NOMO-1 treated with DMSO at 0.1 percent for 48 hours (cell line): ENCODE measurements around the gene TUBG2.

Experiments
- DNase-seq: peaks from one replicate; lab custom pipeline; 2025; ENCODE audit not compliant: unreplicated experiment; lab: John Stamatoyannopoulos, UW

The TUBG2 gene

GRCh38 chr17:42676424-42677011 is 17.4 kb downstream of the TUBG2 start, which contains the start of gene PLEKHH3:
Gene PLEKHH3, minus strand, starts transcription at chr17:42676994. Its CDS starts 431 bp downstream, at chr17:42676563.
- DNase-seq = no peak

DNA sequence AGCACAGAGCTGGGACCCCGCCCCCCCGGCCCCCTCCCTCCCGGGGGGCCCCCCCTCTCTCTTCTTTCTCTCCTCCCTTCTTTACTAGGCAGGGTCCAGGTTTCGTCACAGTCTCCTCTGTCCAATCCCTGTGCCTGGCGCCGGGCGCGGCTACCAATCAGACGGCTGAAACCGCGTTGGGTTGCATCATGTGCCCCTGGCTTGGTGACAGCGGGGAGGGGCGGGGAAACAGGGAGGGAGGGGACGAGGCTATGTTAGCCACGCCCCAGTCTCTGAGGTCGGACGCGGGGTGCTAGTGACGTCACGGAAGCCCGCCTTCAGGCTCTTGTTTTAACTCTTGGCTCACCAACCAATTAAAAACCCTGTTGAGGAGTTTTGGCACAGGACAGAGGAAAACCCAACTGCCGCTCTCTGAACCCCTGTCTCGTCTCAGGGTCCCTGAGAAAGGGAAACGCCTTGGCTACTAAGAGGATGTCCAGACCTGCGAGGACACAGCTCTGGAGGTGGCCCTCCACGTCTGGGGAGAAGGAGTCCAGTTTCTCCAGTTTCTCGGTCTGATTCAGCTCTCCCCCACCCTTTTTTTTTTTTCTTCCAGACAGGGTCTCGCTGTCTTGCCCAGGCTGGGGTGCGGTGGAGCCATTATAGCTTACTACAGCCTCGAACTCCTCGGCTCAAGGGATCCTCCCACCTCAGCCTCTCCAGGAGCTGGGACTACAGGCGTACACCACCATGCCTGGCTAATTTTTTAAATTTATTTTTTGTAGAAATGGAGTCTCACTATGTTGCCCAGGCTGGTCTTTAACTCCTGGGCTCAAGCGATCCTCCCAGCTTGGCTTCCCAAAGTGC is 18.2 kb downstream of the TUBG2 start:
- peak; percentile 99 for DNase-seq

GRCh38 chr17:42677921-42678781 is 19.1 kb downstream of the TUBG2 start:
- peak; percentile 96 for DNase-seq

GRCh38 chr17:42678951-42679491 is 19.9 kb downstream of the TUBG2 start:
- peak; percentile 79 for DNase-seq

- DNase-seq = peak; percentile 77
Measured at GRCh38 chr17:42679492-42680330, 20.6 kb downstream of the TUBG2 start.

- DNase-seq = peak; percentile 43
Measured at GRCh38 chr17:42680331-42680808, 21.3 kb downstream of the TUBG2 start.

DNA sequence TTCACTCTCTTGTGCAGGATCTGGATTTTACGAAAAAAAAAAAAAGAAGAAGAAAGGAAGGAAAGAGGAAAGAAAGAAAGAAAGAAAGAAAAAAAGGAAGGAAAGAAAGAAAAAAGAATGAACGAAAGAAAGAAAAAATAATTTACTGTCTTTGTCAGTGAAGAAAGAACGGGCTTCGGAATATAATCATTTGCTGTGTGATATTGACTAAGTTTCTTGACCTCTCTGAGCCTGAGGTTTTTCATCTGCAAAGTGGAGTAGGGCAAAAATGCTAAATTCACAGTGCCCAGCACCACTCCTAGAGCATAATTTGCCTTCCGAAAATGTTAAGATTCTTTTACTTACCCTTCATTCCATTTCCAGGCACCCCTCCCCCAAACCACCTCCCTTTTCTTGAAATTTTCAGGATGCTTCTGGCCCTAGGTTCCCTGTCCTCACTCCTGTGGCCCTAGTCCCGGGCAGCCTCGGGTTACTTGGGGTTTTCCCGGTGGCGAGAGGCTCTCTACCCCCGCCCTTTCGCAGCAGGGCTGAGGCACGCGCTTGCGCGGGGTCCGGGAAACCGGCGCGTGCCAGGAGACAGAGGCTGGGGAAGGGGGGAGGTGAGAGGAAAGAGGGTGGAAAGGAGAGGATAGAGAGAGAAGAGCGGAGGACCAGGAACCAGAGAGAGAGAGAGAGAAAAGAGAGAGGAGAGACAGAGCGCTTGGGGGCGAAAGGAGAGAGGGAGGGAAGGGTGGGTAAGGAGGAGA is 23.1 kb downstream of the TUBG2 start, which contains the start of gene CNTNAP1:
Gene CNTNAP1 (plus strand): TSS at position 556 of the 746 bp plus-strand sequence. CDS start 299 bp downstream, outside the sequence.
- no peak for DNase-seq

DNA sequence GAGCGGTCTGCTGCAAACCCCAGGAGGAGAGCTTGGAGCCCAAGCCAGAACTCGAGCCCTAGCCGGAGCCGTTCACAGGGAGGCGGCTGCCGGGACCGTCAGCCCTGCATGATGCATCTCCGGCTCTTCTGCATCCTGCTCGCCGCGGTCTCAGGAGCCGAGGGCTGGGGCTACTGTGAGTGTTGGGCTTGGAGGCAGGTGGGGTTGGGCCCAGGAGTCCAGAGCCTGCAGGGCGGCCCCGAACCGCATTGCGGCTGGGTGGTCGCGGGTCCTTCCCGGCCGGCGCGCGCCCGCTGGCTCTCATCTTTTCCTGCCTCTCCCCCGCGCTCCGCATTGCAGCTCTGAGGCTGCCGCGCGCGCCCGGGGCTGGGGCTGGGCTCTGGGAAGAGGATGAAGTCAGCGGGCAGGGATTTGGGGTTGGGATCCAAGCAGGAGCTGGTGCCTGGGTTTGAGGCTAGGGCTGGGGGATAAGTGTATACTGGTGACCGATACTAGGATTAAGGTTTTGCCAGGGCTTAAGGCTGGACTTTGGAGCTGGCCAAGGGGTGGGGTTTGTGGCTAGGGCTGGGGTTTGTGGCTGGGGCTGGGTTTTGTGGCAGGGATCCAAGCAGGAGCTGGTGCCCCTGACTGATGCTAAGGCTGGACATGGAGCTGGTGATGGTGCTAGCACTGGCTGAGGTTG is 23.8 kb downstream of the TUBG2 start:
- no peak for DNase-seq

DNA sequence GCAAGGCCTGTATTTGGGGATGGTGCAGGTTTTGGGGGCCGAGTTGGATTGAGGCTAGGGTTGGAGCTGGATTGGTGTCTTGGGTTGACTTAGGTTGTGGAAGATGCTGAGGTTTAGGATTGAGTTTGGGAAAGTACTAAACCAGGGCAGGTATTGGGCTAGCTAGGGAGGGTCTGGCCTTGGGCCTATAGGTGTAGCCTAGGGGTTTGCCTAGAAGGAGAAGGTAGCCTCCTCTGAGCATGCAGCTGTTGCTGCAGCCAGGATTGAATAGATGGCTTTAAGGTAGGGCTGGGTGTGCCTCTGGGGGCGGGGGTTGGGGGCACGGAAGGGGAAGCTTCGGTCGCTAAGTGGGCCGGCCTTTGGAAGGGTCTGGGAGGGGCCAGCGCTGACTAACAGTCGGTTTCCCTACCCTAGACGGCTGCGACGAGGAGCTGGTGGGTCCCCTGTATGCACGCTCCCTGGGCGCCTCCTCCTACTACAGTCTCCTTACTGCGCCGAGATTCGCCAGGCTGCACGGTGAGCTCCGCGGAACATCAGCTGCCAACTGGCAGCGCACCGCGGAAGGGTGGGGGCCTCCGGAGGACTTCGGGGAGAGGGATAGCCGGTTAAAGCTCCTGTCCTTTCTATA is 24.4 kb downstream of the TUBG2 start:
- no peak for DNase-seq

DNA sequence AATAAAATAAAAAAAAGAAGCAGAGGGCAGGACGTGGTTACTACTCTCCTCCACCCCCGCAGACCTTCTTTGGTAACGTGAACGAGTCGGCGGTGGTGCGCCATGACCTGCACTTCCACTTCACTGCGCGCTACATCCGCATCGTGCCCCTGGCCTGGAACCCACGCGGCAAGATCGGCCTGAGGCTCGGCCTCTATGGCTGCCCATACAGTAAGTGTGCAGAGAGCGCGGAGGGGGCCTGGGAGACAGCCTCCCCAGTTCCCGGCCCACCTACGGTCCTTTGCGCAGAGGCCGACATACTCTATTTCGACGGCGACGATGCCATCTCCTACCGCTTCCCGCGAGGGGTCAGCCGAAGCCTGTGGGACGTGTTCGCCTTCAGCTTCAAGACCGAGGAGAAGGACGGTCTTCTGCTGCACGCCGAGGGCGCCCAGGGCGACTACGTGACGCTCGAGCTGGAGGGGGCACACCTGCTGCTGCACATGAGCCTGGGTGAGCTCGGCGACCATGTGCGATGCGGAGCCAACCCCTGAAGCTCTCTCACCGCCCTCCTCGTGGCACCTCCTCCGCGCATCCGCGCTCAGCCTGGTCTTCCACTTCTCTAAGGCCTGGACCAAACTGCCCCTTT is 26.0 kb downstream of the TUBG2 start:
- no peak for DNase-seq

GRCh38 chr17:42685831-42686230 is 26.7 kb downstream of the TUBG2 start:
- DNase-seq = no peak

- no peak for DNase-seq
Measured at GRCh38 chr17:42686520-42687128, 27.5 kb downstream of the TUBG2 start.

DNA sequence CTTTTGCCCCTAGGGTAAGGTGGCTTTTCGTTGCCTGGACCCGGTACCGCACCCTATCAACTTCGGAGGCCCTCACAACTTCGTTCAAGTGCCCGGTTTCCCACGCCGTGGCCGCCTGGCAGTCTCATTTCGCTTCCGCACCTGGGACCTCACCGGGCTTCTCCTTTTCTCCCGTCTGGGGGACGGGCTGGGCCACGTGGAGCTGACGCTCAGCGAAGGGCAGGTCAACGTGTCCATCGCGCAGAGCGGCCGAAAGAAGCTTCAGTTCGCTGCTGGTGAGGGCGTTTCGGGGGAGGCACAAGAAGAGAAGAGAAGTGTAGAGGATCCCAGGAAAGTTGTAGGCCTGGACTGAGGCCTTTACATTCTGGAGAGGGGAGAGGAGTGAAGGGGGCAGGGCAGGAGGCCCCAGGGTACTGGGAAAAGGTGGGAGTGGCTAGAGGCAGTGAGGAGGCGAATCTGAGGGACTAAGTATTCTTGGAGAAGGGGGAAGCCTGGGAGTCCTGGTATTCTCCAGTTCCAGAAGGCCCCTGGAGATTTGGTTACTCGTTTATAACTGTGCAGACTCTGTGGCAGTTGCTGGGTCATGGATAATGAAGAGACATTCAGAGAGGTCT is 28.7 kb downstream of the TUBG2 start:
- DNase-seq = no peak

DNA sequence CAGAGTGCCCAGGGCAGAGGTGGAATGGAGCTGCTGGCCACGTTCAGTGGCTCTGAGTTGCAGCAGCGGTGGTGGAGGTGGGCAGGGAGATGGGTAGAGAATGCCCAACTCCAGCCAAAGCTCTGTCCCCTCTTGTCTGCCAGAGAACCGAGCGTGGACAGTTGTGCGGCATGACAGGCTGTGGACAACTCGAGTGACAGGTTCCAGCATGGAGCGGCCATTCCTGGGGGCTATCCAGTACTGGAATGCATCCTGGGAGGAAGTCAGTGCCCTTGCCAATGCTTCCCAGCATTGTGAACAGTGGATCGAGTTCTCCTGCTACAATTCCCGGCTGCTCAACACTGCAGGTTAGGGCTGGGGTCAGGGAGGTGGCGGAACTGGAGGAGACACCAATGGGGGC is 31.5 kb downstream of the TUBG2 start:
- DNase-seq = no peak

DNA sequence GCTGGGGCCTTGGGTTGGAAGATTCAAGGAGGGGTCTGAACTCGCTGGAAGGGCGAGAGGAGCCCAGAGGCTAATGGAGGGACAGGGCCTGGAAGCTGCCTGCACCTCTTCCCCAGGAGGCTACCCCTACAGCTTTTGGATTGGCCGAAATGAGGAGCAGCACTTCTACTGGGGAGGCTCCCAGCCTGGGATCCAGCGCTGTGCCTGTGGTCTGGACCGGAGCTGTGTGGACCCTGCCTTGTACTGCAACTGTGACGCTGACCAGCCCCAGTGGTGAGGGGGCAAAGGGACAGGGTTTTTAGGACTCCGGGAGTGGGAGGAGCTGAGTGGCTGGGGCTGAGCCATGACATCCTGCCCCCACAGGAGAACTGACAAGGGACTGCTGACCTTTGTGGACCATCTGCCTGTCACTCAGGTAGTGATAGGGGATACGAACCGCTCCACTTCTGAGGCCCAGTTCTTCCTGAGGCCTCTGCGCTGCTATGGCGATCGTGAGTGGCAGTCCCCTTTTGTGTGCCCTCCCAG is 32.0 kb downstream of the TUBG2 start:
- DNase-seq = no peak

DNA sequence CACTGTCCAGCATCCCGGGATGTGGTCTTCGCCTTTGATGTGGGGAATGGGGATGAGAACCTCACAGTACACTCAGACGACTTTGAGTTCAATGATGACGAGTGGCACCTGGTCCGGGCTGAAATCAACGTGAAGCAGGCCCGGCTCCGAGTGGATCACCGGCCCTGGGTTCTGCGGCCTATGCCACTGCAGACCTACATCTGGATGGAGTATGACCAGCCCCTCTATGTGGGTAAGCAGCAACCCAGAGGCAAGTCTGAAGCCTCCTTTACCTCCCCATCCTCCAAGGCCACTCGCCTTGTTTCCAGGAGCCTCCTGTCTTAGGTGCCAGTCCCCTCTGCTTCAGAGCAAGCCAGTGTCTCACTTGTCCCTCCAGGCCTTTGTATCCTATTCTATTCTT is 33.4 kb downstream of the TUBG2 start:
- no peak for DNase-seq

DNA sequence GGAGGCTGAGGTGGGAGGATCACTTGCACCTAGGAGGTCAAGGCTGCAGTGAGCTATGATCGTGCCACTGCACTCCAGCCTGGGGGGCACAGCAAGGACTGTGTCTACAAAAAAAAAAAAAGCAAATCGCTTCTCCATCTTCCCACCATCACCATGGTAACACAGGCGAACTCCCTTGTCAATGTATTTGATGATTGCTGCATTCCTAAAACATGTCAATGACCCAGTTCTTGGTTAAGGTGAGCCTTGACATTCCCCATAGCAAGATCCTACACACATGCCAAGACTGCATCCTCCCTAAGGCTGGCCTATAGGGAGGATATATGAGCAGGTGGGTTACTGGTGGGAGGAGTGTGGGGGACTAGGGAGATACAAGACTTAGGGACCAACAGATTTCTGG is 35.4 kb downstream of the TUBG2 start:
- no peak for DNase-seq
